HG03571 (cell line): ENCODE measurements around the gene CNTN5.
"Not testable (repeated sequence)": the region's sequence is repeated elsewhere in the genome, so short reads cannot be mapped to it uniquely, and the experiment has no call there.

ENCODE experiments used
- ATAC-seq: cut with Tn5 transposase; IDR thresholded peaks from one replicate; pipeline ENCODE4 v1.9.1; 2021; ENCODE audit not compliant: unreplicated experiment

CNTN5 gene

GRCh38 chr11:100274466-100274865 is 1253.7 kb downstream of the CNTN5 start:
- ATAC-seq = not testable (repeated sequence)

GRCh38 chr11:100294748-100295147 is 1274.0 kb downstream of the CNTN5 start:
- no peak for ATAC-seq

- no peak for ATAC-seq
Measured at GRCh38 chr11:100296051-100296679, 1275.4 kb downstream of the CNTN5 start.

GRCh38 chr11:100297516-100297915 is 1276.8 kb downstream of the CNTN5 start:
- no peak for ATAC-seq

GRCh38 chr11:100302824-100303223 is 1282.1 kb downstream of the CNTN5 start:
- ATAC-seq = no peak

- no peak for ATAC-seq
Measured at GRCh38 chr11:100303897-100304296, 1283.1 kb downstream of the CNTN5 start.

GRCh38 chr11:100308202-100308601 is 1287.5 kb downstream of the CNTN5 start:
- no peak for ATAC-seq

GRCh38 chr11:100315946-100316345 is 1295.2 kb downstream of the CNTN5 start:
- no peak for ATAC-seq

- ATAC-seq = no peak
Measured at GRCh38 chr11:100316952-100317351, 1296.2 kb downstream of the CNTN5 start.

- no peak for ATAC-seq
Measured at GRCh38 chr11:100319691-100320090, 1298.9 kb downstream of the CNTN5 start.

GRCh38 chr11:100328626-100329340 is 1308.0 kb downstream of the CNTN5 start:
- no peak for ATAC-seq

GRCh38 chr11:100329352-100329751 is 1308.6 kb downstream of the CNTN5 start:
- no peak for ATAC-seq

- no peak for ATAC-seq
Measured at GRCh38 chr11:100336873-100337272, 1316.1 kb downstream of the CNTN5 start.

GRCh38 chr11:100338144-100338840 is 1317.5 kb downstream of the CNTN5 start:
- ATAC-seq = no peak

- ATAC-seq = no peak
Measured at GRCh38 chr11:100340466-100341319, 1319.9 kb downstream of the CNTN5 start.

- ATAC-seq = no peak
Measured at GRCh38 chr11:100353083-100353482, 1332.3 kb downstream of the CNTN5 start.

GRCh38 chr11:100354736-100355135 is 1334.0 kb downstream of the CNTN5 start:
- no peak for ATAC-seq

GRCh38 chr11:100356035-100356434 is 1335.3 kb downstream of the CNTN5 start:
- no peak for ATAC-seq

- no peak for ATAC-seq
Measured at GRCh38 chr11:100359281-100359680, 1338.5 kb downstream of the CNTN5 start.

GRCh38 chr11:100367892-100368291 is 1347.1 kb downstream of the CNTN5 start:
- no peak for ATAC-seq

- no peak for ATAC-seq
Measured at GRCh38 chr11:100383357-100383865, 1362.7 kb downstream of the CNTN5 start.
